ENCODE data around the gene TMEM109. TPM values are rescaled to one million over a fixed set of nuclear protein-coding genes. Genes with fewer than 3 reads are reported as not detected.

Gene TMEM109
- total and polyA plus RNA-seq, 9 of the 15 experiments (the other 6 are each of a cell fraction or from before 2014, with no cell fraction given) = 9.2 to 71.3 (median 30.5) TPM

GRCh38 chr11:60905047-60905446, 8.9 kb upstream of the TMEM109 start:
- no peak for DNase-seq (ENCODE audit: extremely low read depth in 1 of 4, low spot score in 3 of 4)
- intact Hi-C loops (cut with micrococcal nuclease) = no loop called here
- Histone ChIP-seq H3K9me1 (ENCODE audit: control insufficient read depth, insufficient read depth, low read length) (peaks cover 3% of the 10 kb centered on the region), H3K4me1 (replicated peaks in 1 of 2; ENCODE audit: control insufficient read depth in 2 of 2, insufficient read depth in 2 of 2, low read length in 2 of 2) (peaks cover 5 to 14% of the 10 kb centered on the region in 2 experiments; a peak in 4 of 5 replicates), H3K4me2 (ENCODE audit: insufficient read depth, low read length) (peak overlapping the region; percentile 93), H4K20me1 (replicated peaks; ENCODE audit: control insufficient read depth, insufficient read depth, low read length) (peaks cover 27% of the 10 kb centered on the region), H2AFZ (ENCODE audit: low read depth, low read length) (no peak overlapping the region), H3K9ac (ENCODE audit: insufficient read depth in 1 of 2, low read depth in 2 of 2, low read length in 2 of 2) (peak overlapping the region; percentile 95 to 98; a peak in 3 of 4 replicates), H3K27me3 (ENCODE audit: control insufficient read depth in 2 of 2, insufficient read depth in 2 of 2, low read length in 2 of 2) (no peaks in the 10 kb centered on the region), H3K9me3 (replicated peaks; ENCODE audit: control insufficient read depth, insufficient read depth, low read depth, low read length) (peaks cover 2% of the 10 kb centered on the region; the same call in 1 of the 2 replicates), H3K4me3 (peak overlapping the region; percentile 92), H3K27ac (ENCODE audit: extremely low read depth, low read depth, low read length) (peak overlapping the region; percentile 91; the same call in 2 of the 3 replicates), H3K79me2 (ENCODE audit: control insufficient read depth, insufficient read depth, low read length) (peaks cover 43% of the 10 kb centered on the region), H3K36me3 (ENCODE audit: control insufficient read depth, insufficient read depth, low read length) (peaks cover 53% of the 10 kb centered on the region)
- CTCF ChIA-PET (ENCODE audit: low intra/inter-chr PET ratio) = no interaction called here
- POLR2A ChIA-PET = interaction anchor here (0.7 to 2.7 kb wide), 9 partner anchors 10 to 79 kb away, joined by 3 to 14 read pairs (median 5); no protein-coding TSS in a partner anchor
- FAIRE-seq = no peak
- in situ Hi-C loops (cut with MboI) = no loop called here
- TSS peak; percentile 52 for BruUV-seq (replicated peaks)
- no peak for TF ChIP-seq ZNF699 (CRISPR knock-in tag; IDR thresholded peaks at IDR 0.05; ENCODE audit: insufficient replicate concordance)
- no peak for TF ChIP-seq MCM2 (IDR thresholded peaks at IDR 0.05; ENCODE audit: low read depth)
- WGBS (ENCODE audit: insufficient coverage, low coverage, missing lambda C conversion rate) = 44% methylated on average over 6 of the region's 6 CpGs
- no peak for ATAC-seq

DNA sequence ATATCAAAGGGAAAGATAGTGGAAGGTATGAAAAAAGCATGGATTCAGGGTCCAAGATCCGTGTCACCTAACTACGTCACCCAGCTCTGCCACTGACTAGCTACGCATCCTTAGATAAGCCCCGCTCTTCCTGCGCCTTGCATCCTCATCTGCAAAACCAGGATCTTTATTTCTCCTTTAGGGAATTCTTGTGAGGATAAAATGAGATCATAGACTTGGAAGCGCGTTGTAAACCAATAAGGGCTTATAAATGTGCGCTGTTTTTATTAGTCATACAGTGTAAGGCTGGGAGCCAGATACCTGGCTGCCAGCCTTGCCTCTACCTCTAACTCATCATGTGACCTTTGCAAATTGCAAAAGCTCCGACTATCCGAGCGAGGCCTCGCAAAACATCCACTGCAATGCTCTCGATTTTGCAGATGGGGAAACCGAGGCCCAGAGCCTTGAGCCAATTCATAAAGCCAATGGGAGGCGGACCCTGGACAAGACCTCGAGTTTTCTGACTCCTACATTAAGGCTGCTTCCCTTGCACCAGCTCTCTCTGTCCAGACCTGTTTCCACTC, 8.3 kb upstream of the TMEM109 start:
- H3K4me3 ChIP-seq = peak overlapping the region; percentile 92
- H3K4me1 ChIP-seq (replicated peaks in 1 of 2; ENCODE audit: control insufficient read depth in 2 of 2, insufficient read depth in 2 of 2, low read length in 2 of 2) = peaks cover 5 to 14% of the 10 kb centered on the region in 2 experiments; a peak in 4 of 5 replicates
- in situ Hi-C loops (cut with MboI) (no loop called here), intact Hi-C loops (cut with micrococcal nuclease) (no loop called here)
- peak overlapping the region; percentile 93 for H3K4me2 ChIP-seq (ENCODE audit: insufficient read depth, low read length)
- peak overlapping the region; percentile 95 to 98 for H3K9ac ChIP-seq (ENCODE audit: insufficient read depth in 1 of 2, low read depth in 2 of 2, low read length in 2 of 2)
- H3K27ac ChIP-seq (ENCODE audit: extremely low read depth, low read depth, low read length) = peak overlapping the region; percentile 91
- POLR2A ChIA-PET = interaction anchor here (0.6 to 2.7 kb wide), 10 partner anchors 10 to 80 kb away, joined by 3 to 14 read pairs (median 4); partner anchors contain the start of gene PTGDR2
- peaks cover 7% of the 10 kb centered on the region for H3K9me3 ChIP-seq (replicated peaks; ENCODE audit: control insufficient read depth, insufficient read depth, low read depth, low read length)
- DNase-seq (ENCODE audit: extremely low read depth in 1 of 4, low spot score in 3 of 4) = peak in 2 of 4 experiments; percentile 42 to 58
- peak; percentile 89 for FAIRE-seq
- H3K36me3 ChIP-seq (ENCODE audit: control insufficient read depth, insufficient read depth, low read length) = peaks cover 47% of the 10 kb centered on the region
- no TSS peak for BruUV-seq (replicated peaks)
- no peaks in the 10 kb centered on the region for H3K27me3 ChIP-seq (ENCODE audit: control insufficient read depth in 2 of 2, insufficient read depth in 2 of 2, low read length in 2 of 2)
- peak overlapping the region; percentile 64 for H2AFZ ChIP-seq (ENCODE audit: low read depth, low read length)
- H3K9me1 ChIP-seq (ENCODE audit: control insufficient read depth, insufficient read depth, low read length) = peaks cover 3% of the 10 kb centered on the region
- CTCF ChIA-PET (ENCODE audit: low intra/inter-chr PET ratio) = no interaction called here
- H4K20me1 ChIP-seq (replicated peaks; ENCODE audit: control insufficient read depth, insufficient read depth, low read length) = peaks cover 27% of the 10 kb centered on the region
- WGBS (ENCODE audit: insufficient coverage, low coverage, missing lambda C conversion rate) = under 1% methylated on average over 16 of the region's 16 CpGs
- H3K79me2 ChIP-seq (ENCODE audit: control insufficient read depth, insufficient read depth, low read length) = peaks cover 43% of the 10 kb centered on the region
- ATAC-seq = peak; percentile 29
- TF ChIP-seq SAFB2 (IDR thresholded peaks at IDR 0.05; ENCODE audit: borderline replicate concordance, low read depth, low read length, severe bottlenecking) (no peak), STAT5B (CRISPR knock-in tag; IDR thresholded peaks at IDR 0.05) (no peak), ZNF778 (CRISPR knock-in tag; IDR thresholded peaks at IDR 0.05) (no peak), CBFA2T3 (IDR thresholded peaks at IDR 0.05) (no peak), TFAM (CRISPR knock-in tag; conservative IDR thresholded peaks at IDR 0.05) (no peak), SMARCA4 (IDR thresholded peaks at IDR 0.05) (peak; percentile 29; the same call in 1 of the 2 replicates), ARNT (IDR thresholded peaks at IDR 0.05) (no peak), LEF1 (IDR thresholded peaks at IDR 0.05) (0 out of 2 replicates have a peak, but pooled peaks have one; percentile 5)
- TF ChIP-seq, protein P1, sequence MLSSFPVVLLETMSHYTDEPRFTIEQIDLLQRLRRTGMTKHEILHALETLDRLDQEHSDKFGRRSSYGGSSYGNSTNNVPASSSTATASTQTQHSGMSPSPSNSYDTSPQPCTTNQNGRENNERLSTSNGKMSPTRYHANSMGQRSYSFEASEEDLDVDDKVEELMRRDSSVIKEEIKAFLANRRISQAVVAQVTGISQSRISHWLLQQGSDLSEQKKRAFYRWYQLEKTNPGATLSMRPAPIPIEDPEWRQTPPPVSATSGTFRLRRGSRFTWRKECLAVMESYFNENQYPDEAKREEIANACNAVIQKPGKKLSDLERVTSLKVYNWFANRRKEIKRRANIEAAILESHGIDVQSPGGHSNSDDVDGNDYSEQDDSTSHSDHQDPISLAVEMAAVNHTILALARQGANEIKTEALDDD (IDR thresholded peaks at IDR 0.05) = no peak
- TF ChIP-seq, protein P2, sequence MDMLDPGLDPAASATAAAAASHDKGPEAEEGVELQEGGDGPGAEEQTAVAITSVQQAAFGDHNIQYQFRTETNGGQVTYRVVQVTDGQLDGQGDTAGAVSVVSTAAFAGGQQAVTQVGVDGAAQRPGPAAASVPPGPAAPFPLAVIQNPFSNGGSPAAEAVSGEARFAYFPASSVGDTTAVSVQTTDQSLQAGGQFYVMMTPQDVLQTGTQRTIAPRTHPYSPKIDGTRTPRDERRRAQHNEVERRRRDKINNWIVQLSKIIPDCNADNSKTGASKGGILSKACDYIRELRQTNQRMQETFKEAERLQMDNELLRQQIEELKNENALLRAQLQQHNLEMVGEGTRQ (CRISPR knock-in tag; IDR thresholded peaks at IDR 0.05) = peak; percentile 34; the same call in 1 of the 2 replicates
- TF ChIP-seq, protein P3, sequence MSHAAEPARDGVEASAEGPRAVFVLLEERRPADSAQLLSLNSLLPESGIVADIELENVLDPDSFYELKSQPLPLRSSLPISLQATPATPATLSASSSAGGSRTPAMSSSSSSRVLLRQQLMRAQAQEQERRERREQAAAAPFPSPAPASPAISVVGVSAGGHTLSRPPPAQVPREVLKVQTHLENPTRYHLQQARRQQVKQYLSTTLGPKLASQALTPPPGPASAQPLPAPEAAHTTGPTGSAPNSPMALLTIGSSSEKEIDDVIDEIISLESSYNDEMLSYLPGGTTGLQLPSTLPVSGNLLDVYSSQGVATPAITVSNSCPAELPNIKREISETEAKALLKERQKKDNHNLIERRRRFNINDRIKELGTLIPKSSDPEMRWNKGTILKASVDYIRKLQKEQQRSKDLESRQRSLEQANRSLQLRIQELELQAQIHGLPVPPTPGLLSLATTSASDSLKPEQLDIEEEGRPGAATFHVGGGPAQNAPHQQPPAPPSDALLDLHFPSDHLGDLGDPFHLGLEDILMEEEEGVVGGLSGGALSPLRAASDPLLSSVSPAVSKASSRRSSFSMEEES (CRISPR knock-in tag; IDR thresholded peaks at IDR 0.05) = peak; percentile 63

Measured in K562 (cell line).